Kidney (tissue), 14 donors: ENCODE data around the gene CDK5RAP2. TPM values are rescaled to one million over a fixed set of nuclear protein-coding genes. Genes with fewer than 3 reads are reported as not detected.

Experiments used
- DNase-seq, 5 donors: peaks; one replicate each; pipeline ENCODE4 v3.0.0-alpha.2; 2013 to 2020
- FAIRE-seq: peaks from 2 replicates; lab custom pipeline; 2012; peaks lifted over from hg19 to GRCh38; lab: Jason Lieb, UNC
- H3K27ac ChIP-seq, 2 donors: one replicate each; pipeline ENCODE4 v1.7.0; 2013; ENCODE audit warnings: low read depth in 2 of 2, low read length in 2 of 2, inconsistent platforms in 1 of 2
- H3K27me3 ChIP-seq: one replicate; pipeline ENCODE4 v1.7.1; 2013; ENCODE audit warnings: low read length, inconsistent platforms; ENCODE audit not compliant: control insufficient read depth, insufficient read depth
- H3K36me3 ChIP-seq, 3 donors: one replicate each; pipeline versions ENCODE4 v1.7.0 to v1.7.1; 2013; ENCODE audit warnings: low read length in 3 of 3, control low read depth in 1 of 3, inconsistent platforms in 1 of 3; ENCODE audit not compliant: insufficient read depth in 3 of 3, control insufficient read depth in 2 of 3
- H3K4me1 ChIP-seq, 3 donors: one replicate each; pipeline versions ENCODE4 v1.7.0 to v1.7.1; 2013; ENCODE audit warnings: low read length in 3 of 3, inconsistent platforms in 1 of 3, low read depth in 1 of 3; ENCODE audit not compliant: control insufficient read depth in 2 of 3, insufficient read depth in 2 of 3
- H3K4me3 ChIP-seq, 3 donors: one replicate each; pipeline versions ENCODE4 v1.7.0 to v1.8.1; 2013; ENCODE audit warnings: low read length in 3 of 3, control low read depth in 1 of 3, inconsistent platforms in 1 of 3
- H3K9ac ChIP-seq, 3 donors: one replicate each; pipeline versions ENCODE4 v1.7.0 to v1.7.1; 2013; ENCODE audit warnings: low read length in 3 of 3, control low read depth in 1 of 3, inconsistent platforms in 1 of 3
- H3K9me3 ChIP-seq, 3 donors: one replicate each; pipeline versions ENCODE4 v1.7.0 to v1.7.1; 2013; ENCODE audit warnings: low read length in 3 of 3, control low read depth in 1 of 3, inconsistent platforms in 1 of 3; ENCODE audit not compliant: control insufficient read depth in 2 of 3, insufficient read depth in 1 of 3
- CTCF ChIP-seq: IDR thresholded peaks from 3 replicates; pipeline ENCODE4 v1.5.1; 2012; ENCODE audit warnings: mild to moderate bottlenecking, moderate library complexity, borderline replicate concordance; ENCODE audit not compliant: insufficient read depth; ENCODE audit errors: extremely low read depth
- intact Hi-C: fragments of 100-400 bp; cut with DNase I; formaldehyde crosslinking; loops from one replicate; pipeline ENCODE4 v1.11.1; 2022
- polyA plus RNA-seq: library from polyadenylated mRNA; stranded (reverse); fragments of 350-450 nt; fragmentation: Illumina TruSeq; extraction: RNeasy Lipid Tissue Mini Kit (QIAGEN cat#74804); gene quantifications from one replicate; pipeline ENCODE4 v1.2.3, GENCODE V29; 2014; ENCODE audit warnings: low read depth, low replicate concordance; ENCODE audit not compliant: insufficient read depth
- total RNA-seq: library from RNA; stranded (reverse); fragmentation: NEBNext Ultra II Directional; extraction: Animal tissue kit (Norgen Biotek cat#: 25700); gene quantifications from one replicate; pipeline ENCODE4 v1.2.1, GENCODE V29; 2021
- donor health status: control.
- donor health status: control.
- donor health status: control.
- donor health status: control.
- donor health status: control.
- donor health status: DM: yes; HTN: yes; CAD: no.
- donor health status: Normal renal cell carcinoma (clear cell type).

Gene CDK5RAP2
- total and polyA plus RNA-seq, 2 donors from 2014 or later = 20.9 to 35.3 TPM

GRCh38 chr9:120362446-120362845 lies 217.5 kb downstream of the CDK5RAP2 start:
- H3K27ac ChIP-seq = no peak overlapping the region
- H3K9ac ChIP-seq = no peak overlapping the region
- FAIRE-seq = no peak
- no peak for TF ChIP-seq CTCF
- H3K4me1 ChIP-seq = peaks cover 0 to 4% (median 2%) of the 10 kb centered on the region in 3 donors
- no peak for DNase-seq
- no peaks in the 10 kb centered on the region for H3K27me3 ChIP-seq
- no peak overlapping the region for H3K4me3 ChIP-seq
- no peaks in the 10 kb centered on the region for H3K36me3 ChIP-seq
- intact Hi-C loops = no loop called here
- no peaks in the 10 kb centered on the region for H3K9me3 ChIP-seq

GRCh38 chr9:120361551-120361950 lies 218.4 kb downstream of the CDK5RAP2 start:
- no peak for TF ChIP-seq CTCF
- H3K27ac ChIP-seq = no peak overlapping the region
- no peaks in the 10 kb centered on the region for H3K36me3 ChIP-seq
- H3K27me3 ChIP-seq = no peaks in the 10 kb centered on the region
- H3K4me3 ChIP-seq = no peak overlapping the region
- FAIRE-seq (no peak), DNase-seq (no peak)
- no peak overlapping the region for H3K9ac ChIP-seq
- H3K9me3 ChIP-seq = no peaks in the 10 kb centered on the region
- H3K4me1 ChIP-seq = peaks cover 0 to 4% (median under 1%) of the 10 kb centered on the region in 3 donors
- intact Hi-C loops = no loop called here

DNA sequence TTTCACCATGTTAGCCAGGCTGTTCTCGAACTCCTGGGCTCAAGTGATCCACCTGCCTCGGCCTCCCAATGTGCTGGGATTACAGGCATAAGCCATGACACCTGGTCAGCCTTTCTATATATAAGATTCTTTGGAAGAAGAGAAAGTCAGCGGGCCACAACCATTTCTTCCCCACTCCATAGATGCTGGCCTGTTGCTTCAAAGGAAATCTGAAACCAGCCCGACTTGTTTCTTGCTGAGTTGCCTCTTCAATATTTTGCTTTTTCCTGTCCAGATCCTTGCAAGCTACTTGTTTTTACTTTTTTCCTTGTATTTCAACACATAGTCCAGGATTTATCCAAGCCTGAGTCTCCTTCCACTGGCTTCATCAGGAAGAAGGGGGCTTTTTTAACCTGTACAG lies 219.5 kb downstream of the CDK5RAP2 start:
- TF ChIP-seq CTCF = no peak

GRCh38 chr9:120360046-120360445 lies 219.9 kb downstream of the CDK5RAP2 start:
- Histone ChIP-seq H3K9me3 (no peaks in the 10 kb centered on the region), H3K36me3 (no peaks in the 10 kb centered on the region), H3K27ac (no peak overlapping the region), H3K4me1 (no peaks in the 10 kb centered on the region), H3K9ac (no peak overlapping the region), H3K27me3 (no peaks in the 10 kb centered on the region), H3K4me3 (no peak overlapping the region)
- no peak for TF ChIP-seq CTCF
- intact Hi-C loops = no loop called here
- no peak for FAIRE-seq
- peak in 1 of 5 donors; percentile 61 for DNase-seq

More for the DNA sequence above, 219.5 kb downstream of the CDK5RAP2 start:
- intact Hi-C loops = no loop called here
- Histone ChIP-seq H3K4me3 (no peak overlapping the region), H3K27me3 (no peaks in the 10 kb centered on the region), H3K9ac (no peak overlapping the region), H3K36me3 (no peaks in the 10 kb centered on the region), H3K27ac (no peak overlapping the region), H3K9me3 (no peaks in the 10 kb centered on the region), H3K4me1 (no peaks in the 10 kb centered on the region)
- no peak for DNase-seq
- FAIRE-seq = no peak
